Activated naive CD8-positive, alpha-beta T cell treated with anti-CD3 and anti-CD28 coated beads, Interleukin-2, amount 50 U/mL, for 16 hours (primary cell): ENCODE data around the gene ABHD10.

Experiments
- DNase-seq: peaks from one replicate; pipeline ENCODE4 v3.0.0-alpha.2; 2020; ENCODE audit warnings: low read depth, low spot score

ABHD10 gene

DNA sequence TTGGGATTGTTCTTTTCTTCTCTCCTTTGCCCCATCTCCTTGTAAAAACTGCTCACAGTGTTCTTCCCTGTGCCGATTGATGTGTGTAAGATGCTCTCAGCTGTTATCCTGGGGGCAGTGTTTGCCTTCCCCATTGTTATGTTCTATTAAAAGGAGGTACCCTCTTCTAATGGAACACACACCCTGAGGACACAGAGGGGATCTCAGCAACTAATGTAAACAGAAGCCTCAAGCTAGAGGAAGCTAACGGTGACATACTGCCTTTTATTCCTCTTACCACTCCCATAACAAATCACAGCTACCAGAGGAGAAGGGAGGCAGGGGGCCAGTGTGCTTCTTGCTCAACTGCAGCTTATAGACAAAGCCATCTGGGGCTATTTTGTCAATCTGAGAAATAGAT lies 22.1 kb downstream of the ABHD10 start:
- DNase-seq, result no peak

DNA sequence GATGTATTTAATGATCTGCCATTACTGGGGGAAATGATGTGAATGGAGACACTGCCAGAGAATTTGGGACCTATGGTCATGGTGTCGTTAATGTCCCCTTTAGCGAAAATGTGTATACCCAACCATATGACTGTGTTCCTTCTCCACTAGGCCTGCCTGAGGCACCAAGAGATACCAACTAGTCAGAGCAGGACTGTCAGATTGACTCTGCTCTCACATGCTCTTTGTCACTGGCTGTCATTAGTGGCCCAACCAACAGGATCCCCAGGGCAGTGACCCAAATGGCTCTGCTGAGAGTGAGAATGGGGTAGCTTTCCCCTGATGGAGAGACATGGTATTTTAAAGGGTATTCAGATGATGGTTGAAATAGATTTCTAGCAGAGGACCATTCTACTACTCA lies 22.7 kb downstream of the ABHD10 start:
- DNase-seq, result no peak

DNA sequence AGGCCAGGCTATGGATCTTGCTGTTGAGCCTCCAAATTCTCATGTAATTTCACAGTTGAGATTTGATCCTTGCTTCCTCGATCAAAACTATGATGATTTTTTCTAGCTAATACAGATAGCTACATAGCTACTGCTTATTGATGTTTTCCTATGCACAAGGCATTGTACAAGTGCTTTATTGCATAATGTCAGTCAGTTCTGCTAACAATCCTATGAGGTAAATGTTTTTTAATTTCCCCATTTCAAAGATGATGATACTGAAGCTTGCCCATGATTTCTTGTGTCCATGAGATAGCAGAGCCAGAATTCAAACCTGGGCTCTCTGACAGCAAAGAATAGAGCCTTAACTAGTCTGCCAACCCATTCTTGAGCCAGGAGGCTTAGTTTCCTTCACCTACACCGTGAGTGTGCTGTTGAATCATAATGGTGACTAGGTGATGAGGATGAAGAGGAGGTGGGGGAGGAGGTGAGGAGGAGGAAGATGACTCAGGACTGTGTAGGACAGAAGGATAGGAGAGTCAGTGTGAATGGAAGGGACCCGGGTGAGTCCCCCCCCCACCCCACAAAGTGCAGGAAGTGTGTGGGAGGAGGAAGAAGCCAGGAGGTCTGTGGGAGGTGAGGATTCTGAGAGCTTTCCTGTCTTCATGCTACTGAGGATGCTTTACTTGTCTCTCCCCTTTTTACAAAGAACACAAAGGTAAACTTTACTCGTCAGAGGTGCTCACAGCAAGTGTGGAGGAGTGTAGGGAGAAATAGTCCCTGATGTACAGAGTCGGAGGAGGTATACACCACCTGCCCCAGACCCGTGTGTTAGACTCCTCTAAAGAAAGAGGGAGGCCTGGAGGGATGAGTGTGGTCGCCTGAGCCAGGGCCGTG lies 23.5 kb downstream of the ABHD10 start:
- peak; percentile 8 for DNase-seq

DNA sequence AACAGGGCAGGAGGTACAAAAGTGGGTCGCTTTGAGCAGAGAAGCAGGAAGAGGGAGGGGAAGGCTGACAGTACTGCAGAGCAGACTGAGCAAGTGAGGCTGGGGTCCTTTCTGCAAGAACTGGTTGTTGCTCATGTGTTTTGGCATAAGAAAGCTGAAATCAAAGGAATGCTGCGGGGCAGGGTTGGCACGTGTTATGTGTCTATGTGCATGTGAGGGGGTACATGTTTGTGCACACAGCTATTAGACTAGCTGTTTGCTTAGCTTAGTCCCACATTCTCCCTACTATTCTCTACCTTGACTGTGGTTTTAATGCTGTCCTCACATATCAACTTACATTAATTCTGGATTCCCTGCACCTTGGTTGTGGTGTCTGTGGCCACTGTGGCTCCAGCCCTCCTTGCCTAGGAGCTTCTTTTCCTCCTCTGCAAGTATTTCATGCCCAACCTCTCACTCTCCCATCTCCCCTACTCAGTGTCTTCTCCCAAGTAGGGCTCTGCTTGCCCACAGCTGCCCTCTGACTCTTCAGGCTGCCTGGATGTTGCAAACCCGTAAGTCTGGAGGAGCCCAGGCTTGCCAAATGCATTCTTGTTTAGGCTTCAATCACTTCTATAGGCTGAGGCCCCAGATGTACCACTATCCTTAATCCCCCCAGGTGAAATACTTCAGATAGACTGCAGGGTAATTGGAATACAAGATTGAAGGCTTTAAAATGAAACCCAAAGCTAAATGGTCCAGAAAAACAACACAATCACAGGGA lies 24.7 kb downstream of the ABHD10 start:
- no peak for DNase-seq

DNA sequence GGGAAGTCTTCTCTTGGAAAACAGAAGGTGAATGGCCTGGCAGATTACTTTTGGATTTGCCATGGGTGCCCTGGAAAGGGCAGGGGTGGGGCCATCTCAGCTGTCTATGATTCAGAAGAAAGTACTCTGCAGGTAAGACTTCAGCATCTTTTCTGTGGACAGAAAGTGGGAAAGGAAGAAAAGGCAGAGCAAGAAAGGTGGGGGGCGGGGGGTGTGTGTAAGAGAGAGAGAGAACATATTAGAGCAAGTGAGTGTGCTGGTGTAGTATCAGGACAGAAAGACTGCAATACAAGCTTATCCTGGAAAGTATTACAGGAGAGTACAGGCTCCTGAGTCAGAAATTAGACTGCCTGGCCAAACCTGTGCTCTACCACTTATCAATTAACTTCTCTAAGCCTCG lies 25.4 kb downstream of the ABHD10 start:
- no peak for DNase-seq

DNA sequence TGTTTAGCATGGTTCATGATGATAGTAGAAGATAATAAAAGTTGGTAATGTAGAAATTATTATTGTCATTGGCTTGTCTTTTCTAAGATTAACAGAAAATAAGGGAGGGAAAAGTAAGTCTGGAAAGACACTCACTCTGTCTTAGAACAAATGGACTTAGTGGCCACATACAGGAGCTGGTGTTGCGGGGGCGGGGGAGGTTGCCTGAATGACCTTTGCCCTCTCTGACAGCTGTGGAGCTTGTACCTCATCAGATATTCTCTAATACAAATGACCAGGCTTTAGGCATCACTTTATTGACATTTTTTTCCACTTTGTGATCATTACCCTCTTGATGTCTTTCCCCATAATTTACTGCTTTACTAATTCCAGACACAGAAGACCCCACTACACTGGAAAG lies 25.8 kb downstream of the ABHD10 start:
- DNase-seq, result no peak

DNA sequence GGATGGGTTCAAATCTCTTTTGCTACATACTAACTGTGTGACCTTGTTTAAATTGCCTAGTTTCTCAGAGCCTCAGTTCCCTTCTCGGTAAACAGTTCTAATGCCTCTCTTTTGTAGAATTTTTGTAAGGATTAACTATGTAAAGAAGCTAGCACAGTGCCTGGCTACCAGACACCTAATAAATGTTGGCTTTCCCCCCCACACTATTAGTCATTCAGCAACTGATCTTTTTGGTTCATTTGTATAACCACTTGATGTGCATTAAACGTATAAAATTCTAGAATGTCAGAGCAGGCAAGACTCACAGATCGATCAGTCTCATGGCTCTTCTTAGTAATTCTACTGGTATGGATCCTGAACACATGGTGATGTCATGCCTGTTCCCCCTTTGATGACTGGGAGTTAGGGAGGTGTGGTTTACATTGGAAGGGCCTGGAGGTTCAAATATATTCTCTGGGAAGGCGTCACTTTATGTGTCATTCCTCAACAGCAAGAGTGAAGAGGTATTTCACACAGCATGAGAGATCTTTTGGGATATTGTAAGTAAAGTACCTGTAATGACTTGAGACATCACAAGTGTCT lies 26.4 kb downstream of the ABHD10 start:
- no peak for DNase-seq

DNA sequence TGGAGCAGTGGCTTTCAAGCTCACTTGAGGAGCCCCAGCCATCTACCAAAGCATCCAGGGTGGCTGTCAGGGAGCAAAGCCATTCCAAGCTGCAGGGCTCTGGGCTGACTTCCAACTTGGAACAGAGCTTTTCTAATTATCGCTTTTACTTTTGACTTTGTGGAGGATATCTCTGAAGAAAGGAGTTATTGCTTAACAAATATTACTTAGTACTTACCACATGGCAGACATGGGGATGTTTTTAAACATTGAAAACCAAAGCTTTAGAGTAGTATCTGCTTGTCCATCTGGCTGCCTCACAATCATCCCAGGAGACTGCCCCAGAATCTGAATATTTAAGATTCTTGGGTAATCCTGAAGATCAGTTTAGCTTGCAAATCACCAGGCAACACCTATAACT lies 28.8 kb downstream of the ABHD10 start:
- DNase-seq, result no peak

DNA sequence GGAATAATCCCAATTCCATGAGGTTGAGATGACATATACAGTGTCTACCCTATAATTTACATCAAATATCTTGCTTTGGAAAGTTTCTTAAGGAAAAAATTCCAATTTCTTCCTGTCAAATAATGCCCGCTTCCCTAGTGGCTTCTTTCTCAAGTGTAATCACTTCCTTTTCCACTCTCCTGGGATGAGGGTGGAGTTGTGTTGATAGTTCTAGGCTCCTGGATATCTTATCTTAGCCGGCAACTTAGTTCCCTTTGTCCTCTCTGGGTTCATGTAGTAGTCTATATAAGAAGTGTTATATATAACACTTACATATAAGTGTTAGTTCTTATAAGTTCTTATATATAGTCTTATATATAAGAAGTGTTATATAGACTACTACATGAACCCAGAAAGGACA lies 30.8 kb downstream of the ABHD10 start:
- DNase-seq, result no peak

DNA sequence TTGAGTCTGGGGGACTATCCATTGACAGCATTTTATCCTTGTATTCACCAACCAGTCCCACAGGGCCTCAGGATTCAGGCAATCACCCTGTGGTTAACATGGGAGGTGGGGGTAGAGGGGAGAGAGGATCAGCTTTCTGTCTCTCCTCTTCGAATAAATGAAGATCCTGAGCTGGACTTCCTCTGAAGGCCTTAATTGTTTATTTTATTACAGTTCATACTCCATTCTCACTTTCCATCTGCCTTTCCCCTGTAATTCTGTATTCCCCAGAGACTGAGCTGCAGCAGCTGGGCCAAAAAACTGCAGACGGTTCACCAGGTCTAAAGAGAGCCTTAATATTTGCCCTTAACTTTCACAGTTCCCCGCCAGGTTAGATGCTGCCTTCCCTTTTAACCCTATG lies 31.8 kb downstream of the ABHD10 start:
- no peak for DNase-seq

DNA sequence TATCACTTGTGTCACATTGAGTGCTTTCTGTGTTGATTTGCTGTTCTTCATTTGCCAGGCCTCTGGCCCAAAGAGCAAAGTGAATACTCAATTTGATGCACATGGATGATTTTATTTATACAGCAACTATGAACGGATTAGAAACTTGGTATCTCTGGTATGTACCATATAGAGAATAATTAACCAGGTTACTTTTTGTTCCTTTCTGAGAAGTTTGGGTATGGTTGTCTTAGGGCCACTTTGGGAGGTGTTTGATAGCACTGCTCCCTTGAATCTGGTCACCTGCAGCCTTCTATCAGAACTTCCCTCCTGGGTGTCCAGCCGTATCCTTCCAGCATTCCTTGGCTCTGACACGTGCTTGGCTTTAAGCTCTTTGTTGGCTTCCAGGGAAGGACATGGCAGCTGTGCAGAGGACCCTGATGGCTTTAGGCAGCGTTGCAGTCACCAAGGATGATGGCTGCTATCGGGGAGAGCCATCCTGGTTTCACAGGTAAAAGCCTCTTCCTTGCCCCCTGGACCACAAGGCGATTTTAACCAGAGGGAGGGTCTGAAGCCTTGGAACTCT lies 32.6 kb downstream of the ABHD10 start:
- no peak for DNase-seq

DNA sequence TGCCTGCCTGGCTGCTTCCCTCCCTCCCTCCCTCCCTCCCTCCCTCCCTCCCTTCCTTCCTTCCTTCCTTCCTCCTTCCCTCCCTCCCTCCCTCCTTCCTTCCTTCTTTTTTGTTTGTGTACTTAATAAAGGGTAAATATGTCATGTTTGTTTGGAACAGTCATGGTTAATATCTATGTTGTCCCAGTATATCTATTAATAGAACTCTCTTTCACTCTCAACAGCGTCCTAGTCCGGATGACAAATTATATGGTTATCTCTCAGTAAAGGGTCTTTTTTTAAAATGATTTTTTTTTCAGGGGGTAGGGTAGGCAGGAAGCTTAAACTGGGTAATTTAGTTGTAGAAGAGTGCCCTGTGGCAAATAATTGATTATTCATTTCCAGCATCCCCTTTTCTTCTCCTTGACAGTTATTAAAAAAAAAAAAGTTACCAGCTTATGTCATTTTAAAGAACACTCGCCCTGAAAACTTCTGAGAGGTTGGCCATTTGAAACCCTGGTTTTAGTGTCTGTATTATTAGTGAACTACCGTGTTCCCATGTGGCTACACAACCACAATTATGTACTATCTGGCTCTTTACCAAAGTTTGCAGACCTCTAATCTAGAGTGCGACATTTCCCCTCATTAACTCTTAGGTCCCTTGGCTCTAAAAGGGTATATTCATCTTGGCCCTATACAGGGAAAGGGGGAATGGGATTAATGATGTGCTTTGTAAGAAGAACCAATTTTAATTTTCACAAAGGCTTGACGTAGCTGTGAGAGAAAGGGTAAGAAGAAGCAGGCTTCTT lies 33.6 kb downstream of the ABHD10 start:
- no peak for DNase-seq

DNA sequence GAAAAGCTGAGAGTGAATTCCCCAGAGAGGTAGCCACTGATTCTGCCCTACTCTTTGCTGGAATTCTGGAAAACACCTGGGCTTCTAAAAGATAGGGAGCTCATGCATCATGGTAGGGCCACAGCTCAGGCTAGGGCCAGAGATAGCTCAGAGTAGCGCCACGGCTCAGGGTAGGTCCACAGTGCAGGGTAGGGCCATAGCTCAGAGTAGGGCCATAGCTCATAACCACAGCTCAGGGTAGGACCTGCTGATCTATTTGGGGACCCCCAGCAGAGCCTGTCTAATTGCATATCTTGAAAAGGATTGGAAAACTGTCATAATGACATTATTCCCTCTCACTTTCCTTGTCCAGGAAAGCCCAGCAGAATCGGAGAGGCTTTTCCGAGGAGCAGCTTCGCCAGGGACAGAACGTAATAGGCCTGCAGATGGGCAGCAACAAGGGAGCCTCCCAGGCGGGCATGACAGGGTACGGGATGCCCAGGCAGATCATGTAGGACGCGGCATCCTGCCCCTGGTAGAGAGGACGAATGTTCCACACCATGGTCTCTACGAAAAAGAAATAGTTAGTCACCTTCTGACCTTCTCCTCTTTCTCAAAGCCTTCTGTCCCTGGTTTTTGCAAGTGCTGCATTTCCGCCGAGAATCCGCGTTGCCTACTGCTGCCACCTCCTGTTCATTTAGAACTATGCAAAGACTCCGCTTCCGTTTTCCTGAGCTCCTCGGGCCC lies 34.4 kb downstream of the ABHD10 start:
- peak; percentile 5 for DNase-seq

DNA sequence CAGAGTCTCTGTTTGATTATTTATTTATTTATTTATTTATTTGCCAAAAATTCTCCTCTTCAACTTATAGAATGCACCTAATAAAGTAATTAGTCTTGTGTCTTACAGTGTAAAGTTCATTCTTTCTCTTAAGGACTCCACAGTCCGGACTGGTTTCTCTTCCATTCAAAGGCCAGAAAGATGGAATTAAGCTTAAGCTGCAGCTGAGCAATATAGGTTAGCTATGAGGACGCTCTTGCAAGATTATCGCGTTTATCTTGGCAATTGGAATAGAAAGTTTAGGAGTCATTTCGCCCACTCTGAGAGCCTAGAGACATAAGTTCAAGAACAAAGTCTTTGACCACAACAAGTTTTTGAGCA lies 34.9 kb downstream of the ABHD10 start:
- DNase-seq, result no peak

DNA sequence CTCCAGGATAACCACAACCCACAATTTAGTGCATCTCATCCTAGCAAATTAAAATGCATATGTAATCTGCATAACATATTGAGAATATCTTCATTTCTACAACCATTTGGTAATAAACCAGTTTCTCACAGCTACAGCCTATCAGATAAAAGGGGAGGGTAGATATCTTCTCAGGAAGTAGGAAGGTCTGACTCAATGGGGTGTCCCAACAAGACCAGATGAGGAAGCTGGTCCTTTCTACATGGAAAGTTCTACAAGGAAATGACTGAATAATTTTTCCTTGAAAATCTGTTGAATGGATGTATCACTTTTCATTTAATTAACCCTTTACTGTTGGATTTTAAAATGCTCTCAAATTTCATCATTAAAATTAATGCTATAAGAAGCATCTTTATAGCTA lies 38.3 kb downstream of the ABHD10 start:
- no peak for DNase-seq

DNA sequence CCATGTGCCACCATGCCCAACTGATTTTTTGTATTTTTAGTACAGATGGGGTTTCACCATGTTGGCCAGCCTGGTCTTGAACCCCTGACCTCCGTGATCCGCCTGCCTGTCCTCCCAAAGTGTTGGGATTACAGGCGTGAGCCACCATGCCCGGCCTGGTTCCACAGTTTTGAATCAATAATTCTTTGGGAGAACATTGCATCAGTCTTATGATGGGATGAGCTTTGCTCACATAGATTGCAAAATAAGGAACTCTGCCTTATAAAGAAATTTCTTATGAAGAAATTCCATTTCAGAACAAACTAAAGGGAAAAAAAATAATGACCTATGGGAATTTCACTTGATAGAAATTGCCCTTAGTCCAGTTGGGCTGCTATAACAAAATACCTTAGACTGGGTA lies 39.9 kb downstream of the ABHD10 start:
- no peak for DNase-seq

DNA sequence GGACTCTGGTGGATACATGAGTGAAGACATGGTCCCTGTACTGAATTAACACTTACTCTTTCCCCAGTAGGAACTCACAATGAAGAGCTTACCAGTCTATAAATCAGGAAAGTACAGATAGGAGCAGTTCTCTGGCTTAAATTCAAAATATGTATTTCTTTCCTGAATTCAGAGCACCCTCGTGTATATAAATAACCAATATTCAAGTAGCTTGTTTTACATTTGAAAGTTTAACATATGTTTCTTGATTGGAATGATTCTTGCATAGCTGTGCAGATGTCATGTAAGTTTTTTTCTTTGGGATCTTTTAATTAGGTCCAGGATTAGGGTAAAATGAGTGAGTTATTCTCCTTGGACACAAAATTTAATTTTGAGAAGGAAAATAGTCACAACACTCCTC lies 40.9 kb downstream of the ABHD10 start:
- no peak for DNase-seq

DNA sequence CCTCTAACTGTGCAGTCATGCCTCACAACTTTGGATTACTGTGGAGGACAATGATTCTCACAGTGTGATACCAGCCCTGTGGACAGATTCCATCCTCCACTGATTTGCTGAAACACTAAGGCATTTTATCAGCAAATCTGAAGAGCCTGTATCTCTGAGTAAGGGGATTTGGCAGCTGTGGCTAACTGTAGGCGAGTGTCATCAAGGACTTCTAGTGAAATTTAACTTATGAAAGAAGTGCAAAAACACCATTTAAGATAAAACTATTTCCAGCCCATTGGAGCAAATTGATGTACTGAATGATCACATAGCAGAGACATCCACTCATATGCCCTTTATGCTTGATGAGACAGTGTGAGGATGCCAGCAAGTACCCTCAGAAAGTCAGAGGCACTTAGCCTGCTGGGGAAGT lies 41.9 kb downstream of the ABHD10 start:
- DNase-seq, result no peak

DNA sequence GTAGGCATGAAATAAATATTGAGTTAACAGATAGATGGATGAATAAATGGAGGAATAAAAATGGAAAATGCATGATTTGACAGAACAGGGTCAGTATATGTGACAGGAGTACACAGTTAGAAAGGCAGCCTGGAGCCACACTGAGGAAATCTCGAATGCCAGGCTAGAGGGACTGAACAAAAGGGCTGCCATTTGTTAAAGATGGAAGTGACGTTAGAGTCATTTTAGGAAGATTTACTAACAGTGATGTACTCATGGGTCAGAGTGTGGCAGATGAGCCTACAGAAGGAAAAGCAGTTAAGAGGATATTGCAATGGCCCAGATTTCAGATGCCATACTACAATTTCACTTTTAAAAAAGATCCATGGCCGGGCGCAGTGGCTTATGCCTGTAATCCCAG lies 48.3 kb downstream of the ABHD10 start:
- no peak for DNase-seq

DNA sequence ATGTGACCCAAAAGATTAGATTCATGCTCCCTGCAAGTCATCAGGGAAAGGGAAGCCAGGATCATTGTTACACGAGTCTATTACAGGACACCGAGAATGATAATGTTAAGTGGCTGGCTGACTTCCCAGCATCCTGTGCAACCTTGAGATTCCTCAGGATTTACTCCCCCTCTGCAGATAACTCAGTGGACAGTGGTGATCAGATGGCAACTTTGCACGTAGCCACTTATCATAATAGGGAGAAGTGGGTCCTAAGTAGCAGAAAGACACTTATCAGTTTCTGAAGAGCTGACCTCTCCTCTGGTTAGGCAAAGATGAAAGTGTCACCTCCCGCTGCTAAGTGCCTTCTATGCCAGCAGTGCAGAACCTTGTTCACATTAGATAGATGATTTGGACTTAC lies 49.0 kb downstream of the ABHD10 start:
- DNase-seq, result no peak

DNA sequence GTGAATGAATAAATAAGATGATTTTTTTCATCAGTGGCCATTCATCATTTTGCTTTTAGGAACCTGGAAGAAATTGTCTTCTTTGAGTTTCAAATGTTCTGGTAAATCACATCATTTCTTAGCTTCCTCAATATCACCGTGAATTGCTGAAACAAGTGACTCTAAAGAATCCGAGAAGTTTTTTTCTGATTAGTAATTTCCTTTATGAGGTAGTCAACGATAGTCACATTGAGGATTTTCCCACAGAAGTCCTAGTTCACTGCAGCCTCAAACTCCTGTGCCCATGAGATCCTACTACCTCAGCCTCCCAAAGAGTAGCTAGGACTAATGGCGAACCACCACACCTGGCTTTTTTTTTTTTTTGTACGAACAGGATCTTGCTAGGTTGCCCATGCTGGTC lies 52.1 kb downstream of the ABHD10 start:
- DNase-seq, result no peak
